Measurements from ENCODE around the gene KLC4. TPM values are rescaled to one million over a fixed set of nuclear protein-coding genes. Genes with fewer than 3 reads are reported as not detected.

KLC4 gene
- total RNA-seq, 2 experiments from 2014 or later = 10.6 to 11.5 TPM

DNA sequence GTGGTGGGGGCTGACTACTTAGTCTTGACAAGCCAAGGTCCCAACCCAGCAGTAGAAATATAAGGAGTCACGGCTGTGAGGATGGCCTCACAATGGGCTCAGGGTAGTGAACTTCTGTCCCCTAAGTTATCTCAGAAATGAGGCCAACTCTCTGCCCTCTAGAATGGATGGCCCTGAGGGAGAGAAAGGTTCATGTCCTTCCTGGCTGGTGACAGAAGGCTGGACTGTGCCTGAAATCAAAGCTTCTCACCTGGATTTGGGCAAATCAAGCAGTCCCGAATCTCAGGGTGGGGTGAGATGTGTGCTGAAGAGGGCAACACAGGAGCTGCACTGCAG, 25.3 kb upstream of the KLC4 start:
- ChIA-PET CTCF (interaction anchor here (1.6 kb wide), 1 partner anchor 11 kb away, joined by 3 read pairs; no protein-coding TSS in a partner anchor), POLR2A (no interaction called here)
- H3K4me3 Mint-ChIP-seq = no peak overlapping the region
- DNase-seq (no peak), ATAC-seq (no peak)
- TF ChIP-seq, protein P1, sequence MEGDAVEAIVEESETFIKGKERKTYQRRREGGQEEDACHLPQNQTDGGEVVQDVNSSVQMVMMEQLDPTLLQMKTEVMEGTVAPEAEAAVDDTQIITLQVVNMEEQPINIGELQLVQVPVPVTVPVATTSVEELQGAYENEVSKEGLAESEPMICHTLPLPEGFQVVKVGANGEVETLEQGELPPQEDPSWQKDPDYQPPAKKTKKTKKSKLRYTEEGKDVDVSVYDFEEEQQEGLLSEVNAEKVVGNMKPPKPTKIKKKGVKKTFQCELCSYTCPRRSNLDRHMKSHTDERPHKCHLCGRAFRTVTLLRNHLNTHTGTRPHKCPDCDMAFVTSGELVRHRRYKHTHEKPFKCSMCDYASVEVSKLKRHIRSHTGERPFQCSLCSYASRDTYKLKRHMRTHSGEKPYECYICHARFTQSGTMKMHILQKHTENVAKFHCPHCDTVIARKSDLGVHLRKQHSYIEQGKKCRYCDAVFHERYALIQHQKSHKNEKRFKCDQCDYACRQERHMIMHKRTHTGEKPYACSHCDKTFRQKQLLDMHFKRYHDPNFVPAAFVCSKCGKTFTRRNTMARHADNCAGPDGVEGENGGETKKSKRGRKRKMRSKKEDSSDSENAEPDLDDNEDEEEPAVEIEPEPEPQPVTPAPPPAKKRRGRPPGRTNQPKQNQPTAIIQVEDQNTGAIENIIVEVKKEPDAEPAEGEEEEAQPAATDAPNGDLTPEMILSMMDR (IDR thresholded peaks at IDR 0.05) = no peak
- peaks cover 32% of the 10 kb centered on the region for H3K36me3 Mint-ChIP-seq (ENCODE audit: low read depth)
- no peaks in the 10 kb centered on the region for H3K27me3 Mint-ChIP-seq
- H3K27ac Mint-ChIP-seq = peak overlapping the region; percentile 49
- no peaks in the 10 kb centered on the region for H3K9me3 Mint-ChIP-seq
- peaks cover 4% of the 10 kb centered on the region for H3K4me1 Mint-ChIP-seq (ENCODE audit: low read depth)
- intact Hi-C loops (cut with micrococcal nuclease) = no loop called here

DNA sequence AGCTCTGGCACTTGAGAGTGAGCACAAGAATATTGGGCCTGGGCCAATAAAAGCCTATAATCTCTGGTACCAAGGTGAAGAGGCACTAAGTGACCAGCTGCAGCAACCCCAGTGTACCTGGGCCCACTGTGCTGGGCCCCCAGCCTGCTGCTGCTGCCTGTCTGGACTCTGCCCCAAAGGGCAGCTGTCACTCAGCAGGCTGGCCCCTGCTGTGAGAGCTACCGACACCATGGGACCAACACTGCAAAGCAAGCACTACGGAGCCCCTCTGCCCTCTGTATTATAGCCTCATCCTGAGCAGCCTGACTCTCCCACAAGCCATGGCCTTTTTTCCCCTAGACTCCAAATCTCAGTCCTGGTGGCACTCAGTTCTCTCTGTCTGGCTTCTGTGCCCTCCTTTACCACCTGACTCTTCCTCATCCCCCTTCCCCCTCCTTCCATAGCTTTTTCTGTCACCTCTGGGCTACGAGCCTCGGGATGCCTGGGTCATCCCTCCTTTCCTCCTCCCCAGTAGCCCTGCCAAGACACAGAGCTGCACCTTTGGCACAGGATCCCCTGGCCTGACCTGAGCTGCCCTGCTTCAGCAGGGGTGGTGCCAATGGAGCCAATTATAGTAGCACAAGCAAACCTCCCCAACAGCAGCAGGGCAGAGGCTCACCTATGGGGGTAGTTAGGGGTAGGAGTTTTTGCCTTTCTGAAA, 23.8 kb upstream of the KLC4 start:
- CTCF ChIA-PET = interaction anchor here (1.0 to 1.6 kb wide), 4 partner anchors 12 to 108 kb away, joined by 3 to 4 read pairs (median 3); no protein-coding TSS in a partner anchor
- POLR2A ChIA-PET = interaction anchor here (0.6 kb wide), 2 partner anchors 19 to 393 kb away, joined by 3 to 4 read pairs; no protein-coding TSS in a partner anchor
- Mint-ChIP-seq H3K4me3 (no peak overlapping the region), H3K9me3 (no peaks in the 10 kb centered on the region), H3K36me3 (ENCODE audit: low read depth) (peaks cover 30% of the 10 kb centered on the region), H3K27me3 (no peaks in the 10 kb centered on the region), H3K4me1 (ENCODE audit: low read depth) (peaks cover 4% of the 10 kb centered on the region), H3K27ac (no peak overlapping the region)
- intact Hi-C loops (cut with micrococcal nuclease) = no loop called here
- DNase-seq = no peak
- TF ChIP-seq, protein P1 (IDR thresholded peaks at IDR 0.05) = no peak
- no peak for ATAC-seq

DNA sequence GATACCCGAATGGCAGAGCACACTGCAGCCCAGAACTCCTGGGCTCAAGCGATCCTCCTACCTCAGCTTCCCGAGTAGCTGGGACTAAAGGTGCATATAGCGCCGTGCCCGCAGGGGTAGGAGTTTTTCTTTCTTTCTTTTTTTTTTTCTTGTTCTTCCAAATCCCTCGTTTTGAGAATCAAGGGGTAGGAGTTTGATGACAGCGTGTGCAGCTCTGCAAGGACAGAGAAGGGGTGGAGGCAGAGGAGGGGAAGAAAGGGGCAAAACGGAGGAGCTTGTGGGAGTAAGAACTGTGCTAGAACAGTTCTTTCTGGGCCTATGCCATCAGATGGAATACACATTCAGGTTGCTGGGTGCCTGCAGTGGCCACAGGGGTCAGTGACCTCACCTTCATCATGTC, 22.7 kb upstream of the KLC4 start:
- Mint-ChIP-seq H3K27ac (no peak overlapping the region), H3K27me3 (no peaks in the 10 kb centered on the region), H3K36me3 (ENCODE audit: low read depth) (peaks cover 24% of the 10 kb centered on the region), H3K4me3 (no peak overlapping the region), H3K9me3 (no peaks in the 10 kb centered on the region), H3K4me1 (ENCODE audit: low read depth) (peaks cover 4% of the 10 kb centered on the region)
- POLR2A ChIA-PET = no interaction called here
- CTCF ChIA-PET = interaction anchor here (1.0 kb wide), 1 partner anchor 107 kb away, joined by 4 read pairs; no protein-coding TSS in a partner anchor
- ATAC-seq (no peak), DNase-seq (no peak)
- TF ChIP-seq, protein P1 (IDR thresholded peaks at IDR 0.05) = no peak
- intact Hi-C loops (cut with micrococcal nuclease) = no loop called here

DNA sequence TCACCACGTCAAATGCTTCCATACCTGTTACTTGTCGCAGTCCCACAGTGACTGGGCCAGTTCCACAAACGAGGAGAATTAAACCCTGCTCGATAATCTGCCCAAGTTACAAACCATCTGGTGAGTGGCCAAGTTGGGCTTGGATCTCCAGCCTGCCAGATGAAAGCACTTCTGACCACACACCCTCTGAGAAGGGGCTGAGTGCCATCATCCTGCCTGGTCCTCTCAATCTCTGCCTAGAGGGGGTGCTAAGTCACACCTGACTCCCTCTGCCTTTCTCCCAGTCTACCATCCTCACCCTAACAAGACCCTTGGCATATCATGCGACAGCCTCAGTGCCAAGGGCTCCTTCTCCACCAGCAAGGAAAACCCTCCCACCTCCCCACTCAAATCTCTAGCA, 22.2 kb upstream of the KLC4 start:
- H3K9me3 Mint-ChIP-seq = no peaks in the 10 kb centered on the region
- peaks cover 4% of the 10 kb centered on the region for H3K4me1 Mint-ChIP-seq (ENCODE audit: low read depth)
- no peak for DNase-seq
- TF ChIP-seq, protein P1 (IDR thresholded peaks at IDR 0.05) = no peak
- ATAC-seq = no peak
- no peak overlapping the region for H3K4me3 Mint-ChIP-seq
- no peak overlapping the region for H3K27ac Mint-ChIP-seq
- H3K36me3 Mint-ChIP-seq (ENCODE audit: low read depth) = peaks cover 22% of the 10 kb centered on the region
- POLR2A ChIA-PET = no interaction called here
- intact Hi-C loops (cut with micrococcal nuclease) = no loop called here
- H3K27me3 Mint-ChIP-seq = no peaks in the 10 kb centered on the region
- CTCF ChIA-PET = no interaction called here

DNA sequence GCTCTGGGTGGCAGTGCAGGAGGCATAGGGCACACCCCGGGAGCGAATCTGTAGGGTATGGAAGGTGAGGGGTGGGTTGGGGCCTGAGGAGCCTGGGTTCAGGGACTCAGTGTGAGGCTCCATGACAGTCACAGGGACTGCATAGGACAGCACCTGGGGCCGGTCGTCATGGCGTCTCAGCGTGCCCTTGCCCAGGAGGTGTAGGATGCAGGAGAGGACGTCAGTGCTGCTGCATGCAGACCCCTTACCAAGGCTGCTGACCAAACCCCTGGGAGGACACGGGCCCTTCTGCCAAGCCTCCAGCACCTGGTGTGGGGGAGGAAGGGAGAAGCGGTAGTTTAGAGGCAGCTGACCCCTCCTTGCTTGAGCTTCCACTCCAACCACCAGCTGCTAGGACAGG, 21.7 kb upstream of the KLC4 start:
- DNase-seq (no peak), ATAC-seq (no peak)
- peaks cover 22% of the 10 kb centered on the region for H3K36me3 Mint-ChIP-seq (ENCODE audit: low read depth)
- TF ChIP-seq, protein P1 (IDR thresholded peaks at IDR 0.05) = no peak
- no peak overlapping the region for H3K27ac Mint-ChIP-seq
- no peaks in the 10 kb centered on the region for H3K9me3 Mint-ChIP-seq
- H3K4me1 Mint-ChIP-seq (ENCODE audit: low read depth) = peaks cover 4% of the 10 kb centered on the region
- H3K27me3 Mint-ChIP-seq = no peaks in the 10 kb centered on the region
- POLR2A ChIA-PET = interaction anchor here (0.6 kb wide), 1 partner anchor 776 kb away, joined by 3 read pairs; no protein-coding TSS in a partner anchor
- no peak overlapping the region for H3K4me3 Mint-ChIP-seq
- intact Hi-C loops (cut with micrococcal nuclease) = no loop called here
- CTCF ChIA-PET = no interaction called here

All from activated CD8-positive, alpha-beta T cell treated with anti-CD3 and anti-CD28 coated beads for 36 hours (primary cell).